GM21825 (cell line): ENCODE measurements around the gene ZC3H14.

Source experiments
- ATAC-seq: cut with Tn5 transposase; IDR thresholded peaks from one replicate; pipeline ENCODE4 v1.9.1; 2021; ENCODE audit warnings: mild to moderate bottlenecking, moderate library complexity; ENCODE audit not compliant: unreplicated experiment

Gene ZC3H14

DNA sequence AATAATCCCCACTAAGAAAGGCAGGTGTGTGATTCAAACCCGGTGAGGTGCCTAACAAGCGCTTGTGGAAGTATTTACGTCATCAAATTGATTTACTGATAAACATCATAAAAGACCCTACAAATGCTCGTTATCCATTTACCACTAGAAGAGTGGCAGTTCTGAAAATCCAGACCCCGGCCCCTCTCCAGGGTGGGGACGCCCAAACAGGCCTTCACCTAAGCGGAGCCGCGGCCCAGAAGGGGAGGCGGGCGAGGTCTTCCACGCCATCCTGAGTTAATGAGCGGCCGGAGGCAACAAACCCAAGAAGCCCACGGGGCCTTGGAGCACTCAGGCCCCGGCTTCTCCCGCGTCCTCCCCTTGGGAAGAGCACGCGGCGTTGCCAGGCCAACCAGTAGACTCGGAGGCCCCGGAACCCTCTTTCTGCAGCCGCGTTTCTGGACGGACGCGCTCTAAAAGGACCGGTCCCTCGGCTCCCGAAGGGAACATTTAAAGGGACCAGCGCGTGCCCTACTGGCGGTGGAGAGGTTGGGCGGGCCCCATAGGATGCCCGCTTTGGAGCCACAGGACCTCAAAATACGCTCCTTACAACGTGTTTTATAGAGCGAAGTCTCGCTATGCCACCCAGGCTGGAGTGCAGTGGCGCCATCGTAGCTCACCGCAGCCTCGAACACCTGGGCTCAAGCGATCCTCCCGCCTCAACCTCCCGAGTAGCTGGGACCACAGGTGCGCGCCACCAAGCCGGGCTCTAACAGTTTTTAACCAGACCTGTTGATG, 11.6 kb upstream of the ZC3H14 start:
- no peak for ATAC-seq

DNA sequence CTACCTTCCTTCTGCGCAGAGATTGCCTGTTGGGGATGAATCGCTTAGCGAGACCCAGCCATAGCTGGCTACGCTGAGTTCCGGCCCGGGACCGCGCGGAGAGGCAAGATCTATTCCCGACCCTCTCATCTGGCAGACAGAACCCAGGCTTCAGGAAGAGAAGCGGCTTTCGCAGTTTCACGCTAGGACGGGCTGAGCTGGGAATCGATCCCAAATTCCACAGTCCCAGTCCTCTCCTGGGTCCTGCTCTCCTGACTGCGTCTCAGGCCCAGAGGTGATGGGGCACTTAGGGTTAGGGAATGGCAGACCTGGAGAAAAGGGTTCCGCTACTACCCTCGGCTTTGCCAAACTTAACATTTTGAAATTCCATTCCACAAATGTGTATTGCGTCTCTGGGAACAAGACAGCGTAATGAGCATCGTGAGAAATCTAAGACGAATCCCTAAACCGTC, 10.8 kb upstream of the ZC3H14 start:
- ATAC-seq = no peak

DNA sequence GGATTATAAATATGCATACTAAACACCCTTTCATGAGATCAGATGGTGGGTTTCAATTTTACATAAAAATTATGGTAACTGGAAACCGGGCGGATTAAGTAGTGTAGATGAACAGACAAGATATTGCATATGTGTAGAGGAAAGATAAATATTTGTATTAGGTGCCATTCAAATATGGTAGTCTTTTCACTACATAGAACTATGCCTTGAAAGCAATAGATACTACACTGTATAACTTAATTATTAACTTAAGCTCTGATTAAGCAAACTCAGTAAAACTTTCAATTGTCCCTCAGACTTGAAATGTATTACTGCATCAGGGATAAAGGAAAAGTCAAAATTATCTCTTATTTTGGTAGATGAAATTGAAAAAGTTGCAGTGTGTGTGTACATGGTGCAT, 10.0 kb upstream of the ZC3H14 start:
- no peak for ATAC-seq

DNA sequence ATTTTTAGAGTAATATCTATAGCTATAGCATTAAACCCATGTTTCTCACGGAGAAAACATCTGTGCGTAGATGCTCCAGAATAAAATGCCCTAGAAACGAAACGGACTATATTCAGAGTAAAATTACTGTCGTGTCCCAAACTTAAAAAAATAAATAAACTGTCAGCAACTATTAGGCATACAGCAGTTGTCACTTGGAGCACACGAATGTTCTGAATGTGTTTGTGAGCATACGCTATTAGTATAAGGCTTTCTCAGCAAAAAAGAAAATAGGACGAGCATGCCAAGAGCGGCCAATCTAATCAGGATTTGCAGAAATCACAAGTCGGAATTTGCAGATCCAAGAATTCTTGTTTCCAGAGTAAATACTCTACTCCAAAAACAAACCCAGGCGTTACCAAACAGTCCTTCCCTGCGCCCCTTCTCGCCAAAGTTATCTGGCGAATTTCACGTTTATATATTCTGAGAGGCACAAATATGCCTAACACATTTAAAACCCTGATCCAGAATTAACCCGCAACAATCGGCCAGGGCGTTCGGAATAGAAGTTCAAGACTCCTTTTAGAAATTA, 8.9 kb upstream of the ZC3H14 start:
- ATAC-seq = no peak

DNA sequence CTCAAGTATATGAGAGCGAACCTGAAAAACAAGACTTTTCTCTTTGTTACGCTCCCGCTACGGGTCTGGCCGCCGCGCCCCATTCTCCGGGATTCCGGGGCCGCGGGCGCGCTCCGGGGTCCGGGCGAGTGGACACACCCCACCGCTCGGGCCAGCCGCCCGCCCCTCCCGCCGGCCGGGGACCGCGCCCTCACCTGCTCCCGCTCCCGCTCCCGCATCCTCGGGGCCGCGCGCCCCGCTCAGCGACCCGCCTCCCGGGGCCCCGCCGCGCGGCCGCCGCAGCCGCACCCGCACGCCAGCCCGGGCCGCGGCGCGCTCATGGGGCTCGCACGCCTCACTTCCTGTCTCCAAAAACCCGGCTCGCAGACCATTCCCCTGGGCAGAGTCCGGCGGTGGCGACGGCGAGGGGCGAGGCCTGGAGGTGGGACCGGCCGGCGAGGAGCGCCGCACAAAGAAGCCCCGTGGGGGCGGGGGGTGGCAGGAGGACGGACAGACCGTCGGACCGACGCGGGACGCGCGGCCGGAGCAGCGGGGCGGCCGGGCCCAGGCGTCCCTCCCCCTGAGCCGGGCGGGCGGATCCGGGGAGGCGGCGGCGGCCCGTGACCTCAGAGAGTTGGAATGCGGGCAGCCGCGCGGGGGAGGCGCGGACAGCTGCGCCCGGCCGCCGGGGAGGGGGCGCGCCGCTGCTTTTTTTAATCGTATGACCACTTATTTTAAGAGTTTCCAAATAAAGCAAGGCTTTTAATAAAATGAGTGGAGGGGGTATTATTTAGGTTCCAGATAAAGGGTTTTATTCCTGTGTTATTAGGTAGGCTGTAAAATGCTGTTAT, 8.2 kb upstream of the ZC3H14 start, which contains the start of gene PTPN21:
Gene PTPN21 (minus strand): TSS at position 551 of the 830 bp plus-strand sequence. CDS start 4,590 bp downstream, outside the sequence.
- ATAC-seq = no peak

DNA sequence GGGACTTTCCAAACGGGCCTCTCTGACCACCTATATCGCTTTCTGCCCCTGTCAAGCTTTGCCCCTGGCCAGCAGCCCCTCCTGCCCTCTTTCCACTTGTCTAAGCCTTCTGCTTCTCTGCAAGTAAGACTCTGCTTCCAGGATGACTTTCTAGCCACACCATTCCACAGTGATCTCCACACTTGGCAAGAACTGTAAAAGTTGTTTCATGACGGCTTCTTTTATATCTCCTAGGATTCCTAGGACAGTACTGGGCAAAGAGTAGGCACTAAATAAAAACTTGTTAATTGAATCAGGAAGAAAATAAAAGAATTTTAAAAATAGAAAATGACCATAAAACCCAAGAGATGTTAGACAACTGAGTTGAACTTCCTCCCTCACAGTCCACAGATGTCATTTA, 6.3 kb upstream of the ZC3H14 start:
- no peak for ATAC-seq

DNA sequence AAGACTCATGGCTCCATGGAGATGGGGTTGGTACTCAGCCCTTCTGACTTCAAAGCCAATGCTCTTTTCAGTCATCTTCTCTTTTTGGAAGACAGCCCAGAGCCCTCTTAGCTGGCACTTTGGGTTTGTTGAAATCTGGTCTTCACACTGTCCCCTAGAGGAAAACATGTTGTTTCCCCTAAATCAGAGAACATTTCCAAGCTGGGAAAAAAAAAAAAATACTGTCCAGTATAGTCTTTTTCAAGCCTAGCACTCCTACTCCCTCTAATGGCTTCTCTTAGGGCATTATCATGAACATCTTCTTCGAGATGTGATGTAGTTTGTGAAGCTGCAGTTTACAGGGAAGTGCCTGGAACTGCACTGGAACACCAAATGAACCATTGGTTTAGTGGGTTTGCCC, 3.0 kb upstream of the ZC3H14 start:
- no peak for ATAC-seq

DNA sequence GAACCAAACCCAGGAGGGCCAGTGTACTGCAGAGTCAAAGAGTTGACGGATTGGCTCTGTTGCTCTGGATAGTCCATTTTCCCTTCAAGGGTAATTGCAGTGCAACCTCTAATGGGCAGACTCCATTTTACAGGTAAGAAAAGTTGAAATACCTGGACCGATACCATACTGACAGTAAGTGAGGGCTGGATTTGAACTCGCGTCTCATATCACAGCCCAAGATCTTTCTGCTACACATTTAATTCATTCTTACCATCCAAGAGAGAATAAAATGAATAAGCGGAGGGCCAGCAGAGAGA, 356 bp upstream of the ZC3H14 start:
- ATAC-seq = no peak

DNA sequence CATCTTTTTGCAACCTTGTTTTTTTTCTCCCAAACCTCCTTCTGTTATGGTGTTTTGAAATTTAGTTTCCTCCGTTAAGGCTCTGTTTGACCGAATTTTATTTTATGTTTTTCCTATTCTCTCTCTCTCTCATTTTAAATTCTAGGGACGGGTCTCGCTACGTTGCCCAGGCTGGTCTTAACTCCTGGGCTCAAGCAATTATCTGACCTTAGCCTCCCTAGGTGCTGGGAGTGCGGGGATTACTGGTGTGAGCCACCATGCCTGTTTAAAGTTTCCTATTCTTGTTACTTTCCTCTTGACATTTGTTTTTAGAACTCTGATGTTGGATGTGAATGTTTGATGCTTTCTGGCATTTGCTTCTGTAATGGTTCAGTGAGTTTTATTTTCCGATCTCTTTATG, 1.0 kb downstream of the ZC3H14 start:
- ATAC-seq = no peak

DNA sequence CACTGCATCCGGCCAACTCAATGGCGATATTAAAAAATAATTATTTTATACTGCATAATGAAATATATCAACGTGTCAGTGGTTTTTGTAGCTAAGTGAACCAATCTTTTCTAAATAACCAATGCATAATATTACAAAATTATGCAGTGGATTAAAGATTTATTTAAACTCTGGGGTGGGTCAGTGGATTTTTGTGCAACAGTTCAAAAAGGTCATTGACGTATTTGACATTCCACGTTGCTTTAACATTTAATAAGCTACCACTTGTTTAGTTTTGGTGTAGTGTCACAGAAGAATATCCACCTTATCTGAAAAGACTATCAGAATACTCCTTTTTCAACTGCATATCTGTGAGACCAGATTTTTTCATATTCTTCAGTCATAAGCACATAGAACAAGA, 2.6 kb downstream of the ZC3H14 start:
- no peak for ATAC-seq

DNA sequence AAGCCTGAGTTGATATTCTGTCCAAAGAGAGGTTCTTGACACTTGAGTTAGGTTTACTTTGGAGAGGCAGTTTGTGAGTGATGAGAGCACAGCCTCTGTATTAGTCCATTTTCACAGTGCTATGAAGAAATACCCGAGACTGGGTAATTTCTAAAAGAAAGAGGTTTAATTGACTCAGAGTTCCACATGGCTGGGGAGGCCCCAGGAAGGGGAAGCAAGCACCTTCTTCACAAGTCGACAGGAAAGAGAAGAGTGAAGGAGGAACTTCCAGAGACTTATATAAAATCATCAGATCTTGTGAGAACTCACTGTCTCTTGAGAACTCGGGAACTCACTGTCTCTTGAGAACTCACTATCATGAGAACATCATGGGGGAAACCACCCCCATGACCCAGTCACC, 5.4 kb downstream of the ZC3H14 start:
- ATAC-seq = no peak

DNA sequence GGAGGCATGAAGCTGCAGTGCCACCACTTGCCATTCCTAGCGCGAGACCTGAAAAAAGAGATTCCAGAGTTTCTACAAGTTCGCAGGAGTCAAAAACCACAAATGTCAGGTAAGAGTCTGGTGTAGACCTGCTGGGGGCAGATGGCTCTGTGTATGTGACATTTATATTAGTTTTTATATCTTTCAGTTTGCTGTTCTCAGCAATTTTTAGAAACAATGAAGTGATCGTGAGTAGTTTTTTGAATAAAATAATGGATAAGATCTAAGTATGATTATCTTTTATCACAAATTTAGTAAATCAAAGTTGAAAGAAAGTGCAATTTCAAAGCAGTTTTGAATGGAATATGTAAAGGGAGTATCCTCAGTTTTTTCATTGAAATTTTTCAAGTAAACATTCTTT, 9.3 kb downstream of the ZC3H14 start:
- ATAC-seq = no peak

DNA sequence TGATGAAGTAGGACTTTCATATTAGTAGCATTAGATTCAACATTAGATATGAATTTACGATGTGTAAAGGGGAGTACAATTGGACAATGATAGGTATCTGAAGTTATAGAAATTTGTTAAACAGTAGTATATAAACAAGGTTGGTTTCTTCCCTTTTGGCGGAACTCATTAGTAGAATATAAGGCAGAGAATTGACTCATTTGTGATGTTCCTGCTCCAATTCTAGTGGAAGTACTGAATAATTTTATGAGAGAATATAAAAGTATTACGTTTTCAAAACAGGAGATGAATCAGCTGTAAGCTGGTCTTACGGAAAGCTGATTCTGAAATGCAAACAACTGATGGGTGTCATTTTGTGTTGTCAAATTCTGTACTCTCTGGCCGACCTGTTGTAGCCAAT, 13.4 kb downstream of the ZC3H14 start:
- no peak for ATAC-seq

DNA sequence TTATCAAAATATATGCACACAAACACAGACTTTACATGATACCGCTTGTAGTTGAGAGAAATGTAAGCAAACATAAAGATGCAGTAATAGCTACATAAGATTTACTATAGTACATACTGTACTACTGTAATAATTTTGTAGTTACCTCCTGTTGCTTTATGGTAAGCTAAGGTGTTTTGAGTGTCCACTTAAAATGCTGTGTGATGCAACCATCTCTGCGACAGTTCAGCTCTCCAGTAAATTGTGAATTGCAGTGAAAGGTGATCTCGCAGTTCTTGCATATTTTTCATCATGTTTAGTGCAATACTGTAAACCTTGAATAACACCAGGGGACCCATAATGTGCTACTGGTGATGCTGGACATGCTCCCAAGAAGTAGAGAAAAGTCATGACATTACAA, 21.6 kb downstream of the ZC3H14 start:
- no peak for ATAC-seq

DNA sequence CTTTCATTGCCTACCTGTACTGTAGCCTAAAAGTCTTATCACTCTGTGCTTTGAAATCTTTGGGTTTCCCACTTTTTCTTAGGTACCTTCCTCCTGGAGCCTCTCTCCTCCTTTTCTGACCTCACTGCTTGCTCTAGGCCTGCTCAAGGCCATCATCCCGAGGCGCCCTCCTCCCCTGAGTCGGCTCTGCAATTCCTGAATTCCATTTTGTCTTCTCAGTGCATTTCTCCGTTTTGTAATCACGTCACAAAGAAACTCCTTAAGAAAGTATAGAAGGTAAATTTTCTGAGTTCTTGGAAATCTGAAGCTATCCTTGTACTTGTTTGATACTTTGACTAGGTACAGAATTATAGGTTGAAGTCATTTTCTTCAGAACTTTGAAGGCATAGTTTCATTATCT, 25.2 kb downstream of the ZC3H14 start:
- no peak for ATAC-seq

DNA sequence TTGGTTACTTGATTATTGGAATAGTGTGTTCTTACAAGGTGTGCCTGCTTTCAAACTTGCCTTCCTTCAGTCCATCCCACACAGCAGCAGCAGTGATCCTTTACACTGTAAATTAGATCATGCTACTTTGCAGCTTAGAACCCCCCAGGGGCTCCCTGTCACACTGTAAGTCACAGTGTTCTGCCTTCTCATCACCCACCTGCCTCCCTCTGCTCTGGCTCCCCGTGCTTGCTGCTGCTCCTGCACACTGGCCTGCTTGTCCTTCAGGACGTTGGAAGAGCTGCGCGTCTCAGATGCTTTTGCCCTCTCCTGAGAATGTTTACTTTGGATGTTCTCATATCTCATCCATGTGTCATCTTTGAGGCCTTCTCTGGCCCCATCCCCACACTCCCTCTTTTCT, 27.3 kb downstream of the ZC3H14 start:
- ATAC-seq = no peak

DNA sequence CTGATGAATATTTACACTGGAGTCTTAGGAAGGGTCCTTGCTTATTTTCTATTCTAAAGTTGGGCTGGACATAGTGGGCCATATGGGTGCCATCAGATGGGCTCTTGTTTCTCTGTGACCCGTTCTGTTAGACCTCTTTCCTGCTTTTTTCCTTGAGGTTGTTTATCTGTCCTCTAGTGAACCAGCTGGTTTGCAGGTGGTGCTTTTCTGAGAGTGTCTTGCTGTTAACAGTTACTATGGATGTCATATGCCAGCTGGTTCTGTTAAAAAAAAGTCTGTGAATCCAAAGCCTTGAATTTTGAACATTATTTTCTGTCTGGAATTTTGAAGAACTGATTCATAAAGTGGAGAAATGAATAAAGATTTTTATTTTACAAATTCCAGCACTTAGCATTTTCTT, 29.2 kb downstream of the ZC3H14 start:
- ATAC-seq = no peak

DNA sequence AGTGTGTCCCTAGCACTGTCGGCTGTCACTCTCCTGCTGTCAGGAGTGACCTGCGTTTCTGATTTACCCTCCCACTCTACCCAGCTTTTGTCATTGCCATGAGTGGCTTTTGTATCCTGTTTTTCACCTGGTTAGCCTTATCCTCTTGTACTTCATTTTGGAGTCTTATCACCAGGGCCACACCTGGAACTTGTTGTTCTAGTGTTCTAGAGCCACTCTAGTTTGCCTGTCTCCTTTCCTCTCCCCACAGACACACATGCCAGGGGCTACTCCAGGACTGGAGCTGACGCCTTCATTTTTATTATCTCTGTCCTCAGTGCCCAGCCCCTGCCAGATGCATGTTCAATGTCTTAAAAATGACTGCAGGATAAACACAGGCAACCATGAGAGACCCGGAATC, 34.2 kb downstream of the ZC3H14 start:
- ATAC-seq = no peak

DNA sequence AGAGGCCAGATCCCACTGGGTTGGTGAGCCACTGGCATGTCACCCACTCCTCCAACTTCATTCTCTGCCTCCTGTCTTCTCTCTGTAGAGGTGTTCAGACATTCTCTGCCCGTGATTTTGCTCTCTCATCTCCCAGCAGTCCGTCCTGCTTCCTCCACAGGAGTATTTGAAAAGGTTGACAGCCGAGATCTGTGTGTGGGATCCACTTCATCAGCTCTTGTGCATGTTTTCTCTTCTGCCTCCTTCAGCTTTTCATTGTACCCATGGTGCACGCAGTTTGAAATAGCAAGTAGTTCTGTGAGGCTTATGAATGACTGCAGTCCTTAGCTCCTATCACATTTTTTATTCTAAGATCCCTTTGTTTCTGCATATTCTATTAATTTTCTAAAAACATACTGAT, 34.8 kb downstream of the ZC3H14 start:
- ATAC-seq = no peak

DNA sequence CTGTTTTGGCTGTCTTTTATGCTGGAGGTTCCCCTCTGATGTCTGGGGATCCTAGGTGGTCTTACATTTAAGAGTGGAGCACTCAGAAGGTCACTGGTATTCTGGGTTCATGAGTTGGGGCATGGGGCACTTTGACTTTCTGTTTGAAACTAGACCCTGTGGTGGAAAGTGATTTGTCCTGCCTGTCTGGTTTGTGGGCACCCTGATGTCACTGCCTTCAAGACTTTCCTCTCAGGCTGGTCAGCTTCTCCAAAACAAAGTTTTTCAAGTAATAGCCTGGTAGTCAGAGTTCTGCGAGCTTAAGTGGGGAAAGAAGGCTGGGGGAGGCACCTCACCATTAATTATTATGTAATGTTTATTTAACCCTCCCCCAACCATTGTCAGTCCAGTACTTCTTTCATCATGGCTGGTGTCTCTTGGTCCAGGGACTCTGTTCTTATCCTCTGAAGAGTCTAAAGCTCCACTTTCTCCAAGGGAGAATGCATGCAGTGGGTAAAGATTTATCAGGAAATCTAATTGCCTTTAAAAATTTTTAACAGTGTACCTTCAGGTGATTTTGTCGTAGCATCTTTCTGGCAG, 35.3 kb downstream of the ZC3H14 start:
- ATAC-seq = no peak

DNA sequence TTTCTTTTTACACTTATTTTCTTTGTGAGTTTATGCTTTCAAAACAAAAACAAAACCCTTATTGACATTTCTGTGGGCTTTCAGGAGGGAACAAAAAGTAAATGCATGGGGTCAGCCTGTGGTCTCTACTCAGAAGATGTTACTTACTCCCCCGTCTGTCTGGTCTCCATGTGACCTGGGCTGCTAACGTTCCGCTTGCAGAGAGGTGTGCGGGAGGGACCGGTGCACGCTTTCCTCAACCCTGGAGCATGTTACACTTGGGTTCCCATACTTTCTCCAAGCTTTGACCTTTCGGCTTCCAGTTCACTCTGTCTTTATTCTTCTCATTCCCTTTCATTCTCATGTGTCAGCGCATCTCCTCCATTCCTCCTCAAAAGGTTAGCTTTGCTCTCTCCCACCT, 36.5 kb downstream of the ZC3H14 start:
- no peak for ATAC-seq
